GM19328 (cell line): Measurements from ENCODE around the gene ADRM1.

ENCODE experiments used
- ATAC-seq: cut with Tn5 transposase; IDR thresholded peaks from one replicate; pipeline ENCODE4 v1.9.1; 2021; ENCODE audit warnings: mild to moderate bottlenecking, moderate library complexity; ENCODE audit not compliant: unreplicated experiment

ADRM1 gene

GRCh38 chr20:62302341-62303061, at the start of gene ADRM1:
ADRM1 (plus strand) TSS chr20:62302997; CDS start chr20:62303569, 572 bp downstream.
- peak; percentile 84 for ATAC-seq

GRCh38 chr20:62253398-62253797, 49.4 kb upstream of the ADRM1 start:
- ATAC-seq: no peak

- ATAC-seq: no peak
Measured at GRCh38 chr20:62254021-62254724, 48.6 kb upstream of the ADRM1 start.

DNA sequence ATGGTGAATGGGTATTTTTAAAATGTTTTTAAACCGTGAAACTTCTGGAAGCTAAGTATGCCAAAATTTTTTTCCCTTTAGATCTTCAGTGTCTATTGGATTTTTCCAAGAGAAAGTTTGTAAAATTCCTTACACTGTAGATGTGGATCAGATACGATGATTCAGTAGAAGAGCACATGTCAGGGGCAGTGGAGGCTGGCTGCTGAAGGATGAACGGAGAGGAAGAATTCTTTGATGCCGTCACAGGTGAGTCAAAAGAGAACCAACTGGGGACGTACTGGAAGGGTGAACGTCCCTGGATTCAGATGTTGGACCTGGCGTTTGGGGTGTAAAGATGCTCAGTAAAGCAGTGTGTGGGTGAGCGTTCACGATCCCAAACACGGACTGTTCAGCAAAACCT, 46.8 kb upstream of the ADRM1 start:
- ATAC-seq: no peak

GRCh38 chr20:62258499-62259293, 44.1 kb upstream of the ADRM1 start:
- no peak for ATAC-seq

GRCh38 chr20:62259294-62259565, 43.6 kb upstream of the ADRM1 start:
- ATAC-seq: no peak

DNA sequence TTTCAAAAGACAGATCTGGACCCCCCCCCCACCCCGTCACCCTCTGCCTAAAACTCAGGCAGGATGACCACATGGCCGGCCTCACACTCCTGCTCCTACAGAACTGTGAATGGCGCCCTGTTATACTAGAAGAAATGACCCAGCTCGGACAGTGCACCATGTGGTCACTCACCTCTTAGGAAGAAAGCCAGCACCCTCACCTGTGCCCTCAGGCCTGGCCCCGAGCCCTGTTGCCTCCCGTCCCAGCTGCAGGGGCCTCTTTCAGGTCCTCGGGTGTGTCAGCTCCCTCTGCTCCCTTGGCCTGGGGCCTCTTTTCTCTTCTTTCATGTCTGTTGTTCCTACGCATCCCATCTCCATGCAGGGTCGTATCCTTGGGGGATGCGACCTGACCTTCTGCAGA, 40.7 kb upstream of the ADRM1 start:
- ATAC-seq: no peak

GRCh38 chr20:62263396-62263795, 39.4 kb upstream of the ADRM1 start:
- no peak for ATAC-seq

DNA sequence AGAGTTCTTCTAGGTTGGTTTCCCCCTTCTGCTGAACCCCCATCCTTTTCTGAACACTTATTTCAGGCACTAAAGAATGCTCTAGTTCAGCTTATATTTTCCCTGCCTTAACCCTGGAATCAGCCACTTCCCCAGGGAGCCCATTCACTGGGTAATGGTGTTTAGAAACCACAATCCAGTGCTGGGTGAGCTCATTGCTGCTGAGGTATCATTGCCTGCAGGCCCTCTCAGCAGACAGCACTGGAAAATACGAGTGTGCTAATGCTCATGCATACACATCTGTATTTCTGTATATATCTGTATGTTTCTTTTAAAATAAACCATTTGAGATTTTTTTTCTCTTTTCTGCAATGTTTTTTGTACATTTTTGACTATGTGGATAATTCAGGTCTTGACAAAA, 37.4 kb upstream of the ADRM1 start:
- ATAC-seq: no peak

DNA sequence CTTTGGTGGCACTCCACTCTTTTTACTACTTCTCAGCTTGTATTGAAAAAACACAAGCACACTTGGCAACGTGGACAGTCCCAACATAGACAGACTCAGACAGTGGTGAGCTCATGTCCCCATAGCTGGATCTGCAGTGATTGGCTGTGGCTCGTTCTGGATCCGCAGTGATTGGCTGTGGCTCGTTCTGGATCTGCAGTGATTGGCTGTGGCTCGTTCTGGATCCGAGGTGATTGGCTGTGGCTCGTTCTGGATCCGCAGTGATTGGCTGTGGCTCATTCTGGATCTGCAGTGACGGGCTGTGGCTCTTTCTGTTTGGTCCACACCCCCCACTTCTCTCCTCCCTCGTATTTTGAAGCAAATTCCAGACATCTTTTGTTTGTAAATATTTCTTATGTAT, 36.5 kb upstream of the ADRM1 start:
- no peak for ATAC-seq

GRCh38 chr20:62266851-62267250, 35.9 kb upstream of the ADRM1 start:
- ATAC-seq: no peak

- no peak for ATAC-seq
Measured at GRCh38 chr20:62267543-62267942, 35.3 kb upstream of the ADRM1 start.

GRCh38 chr20:62268228-62268900, 34.4 kb upstream of the ADRM1 start:
- ATAC-seq: no peak

DNA sequence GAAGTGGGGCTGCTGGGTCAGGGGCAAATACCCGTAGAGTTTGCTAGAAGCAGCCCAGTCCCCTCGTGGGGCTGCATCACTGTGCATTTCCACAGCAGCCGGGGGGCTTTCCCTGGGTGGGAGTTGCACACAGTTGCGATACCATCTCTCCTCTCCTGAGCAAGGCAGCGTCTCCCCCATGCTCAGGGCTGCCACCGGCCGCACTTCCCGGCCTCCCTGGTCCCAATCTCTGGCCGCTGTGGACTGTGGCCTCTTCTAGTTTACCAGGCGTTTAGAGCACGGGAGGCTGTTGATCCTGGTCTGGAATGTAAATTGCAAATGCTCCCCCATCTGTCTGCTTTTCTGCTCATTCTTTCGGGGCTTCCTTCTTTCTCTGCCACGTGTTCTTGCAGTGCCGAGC, 33.4 kb upstream of the ADRM1 start:
- no peak for ATAC-seq

GRCh38 chr20:62269871-62270270, 32.9 kb upstream of the ADRM1 start:
- ATAC-seq: no peak

DNA sequence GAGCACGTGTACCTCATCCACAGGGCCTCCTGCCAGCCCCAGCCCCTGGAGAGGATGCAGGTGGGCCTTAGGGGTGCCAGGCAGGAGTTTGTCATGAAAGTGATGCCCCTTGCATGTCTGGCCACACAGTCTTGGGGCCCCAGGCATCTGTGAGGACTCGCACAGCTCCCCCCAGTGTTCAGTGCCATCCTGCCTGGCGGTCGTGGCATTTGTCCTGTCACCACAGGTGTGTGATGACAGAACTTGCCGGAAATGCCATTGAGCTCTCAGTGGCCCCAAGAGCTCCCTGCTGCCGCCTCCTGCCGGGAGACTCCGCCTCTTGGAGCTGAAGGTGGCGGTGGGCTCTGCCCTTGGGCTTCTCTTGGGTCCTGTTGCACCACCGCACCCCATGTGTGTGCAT, 30.6 kb upstream of the ADRM1 start:
- no peak for ATAC-seq

DNA sequence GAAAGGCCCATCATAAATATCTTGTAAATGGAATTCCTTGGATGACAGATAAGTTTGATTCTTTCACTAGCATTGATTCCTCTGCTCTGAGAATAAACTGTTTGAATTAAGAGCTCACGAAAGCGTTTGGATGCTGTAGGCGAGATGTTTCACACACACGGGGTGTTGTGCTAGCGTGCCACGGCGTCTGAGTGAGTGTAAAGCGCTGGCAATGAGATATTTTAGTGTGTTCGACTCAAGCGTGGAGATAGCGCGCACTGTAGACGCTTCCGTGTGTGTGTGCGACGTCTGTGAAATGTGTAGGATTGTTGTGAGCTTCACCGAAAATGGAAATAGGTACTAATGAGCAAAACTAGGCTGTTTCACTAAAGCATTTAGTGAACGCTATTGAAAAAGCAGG, 29.4 kb upstream of the ADRM1 start:
- ATAC-seq: no peak

GRCh38 chr20:62274332-62274950, 28.4 kb upstream of the ADRM1 start:
- no peak for ATAC-seq

DNA sequence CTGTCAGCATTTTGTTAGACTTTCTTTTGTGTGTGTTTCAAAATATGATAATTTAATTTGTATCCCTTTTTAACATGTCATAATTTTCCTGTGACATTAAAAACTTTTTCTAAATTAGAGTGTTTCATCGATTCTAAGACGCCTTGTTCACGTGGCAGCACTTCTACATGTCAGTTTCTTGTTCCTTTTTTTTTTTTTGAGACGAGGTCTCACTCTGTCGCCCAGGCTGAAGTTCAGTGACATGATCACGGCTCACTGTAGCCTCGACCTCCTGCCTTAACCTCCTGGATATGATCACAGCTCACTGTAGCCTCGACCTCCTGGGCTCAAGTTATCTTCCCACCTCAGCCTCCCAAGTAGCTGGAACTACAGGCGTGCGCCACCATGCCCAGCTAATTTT, 27.6 kb upstream of the ADRM1 start:
- no peak for ATAC-seq

DNA sequence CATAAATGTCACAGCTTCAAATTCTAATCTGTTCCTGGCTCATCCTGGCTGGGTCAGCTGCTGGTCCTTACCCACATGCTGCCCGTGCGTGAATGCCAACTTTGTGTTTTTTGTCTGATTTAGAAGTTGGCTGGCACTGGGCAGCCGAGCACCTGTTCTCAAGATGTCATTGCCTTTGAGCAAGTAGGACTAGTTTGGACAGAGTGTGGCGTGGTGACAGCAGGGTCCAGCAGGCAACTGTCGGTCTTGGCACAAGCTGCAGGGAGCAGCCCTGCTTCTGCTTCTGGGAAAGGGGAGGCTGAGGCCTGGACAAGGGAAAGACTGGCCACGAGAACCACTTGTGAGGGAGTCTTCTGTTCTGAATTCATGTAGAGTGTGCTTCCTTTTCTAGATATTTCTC, 26.4 kb upstream of the ADRM1 start:
- no peak for ATAC-seq

DNA sequence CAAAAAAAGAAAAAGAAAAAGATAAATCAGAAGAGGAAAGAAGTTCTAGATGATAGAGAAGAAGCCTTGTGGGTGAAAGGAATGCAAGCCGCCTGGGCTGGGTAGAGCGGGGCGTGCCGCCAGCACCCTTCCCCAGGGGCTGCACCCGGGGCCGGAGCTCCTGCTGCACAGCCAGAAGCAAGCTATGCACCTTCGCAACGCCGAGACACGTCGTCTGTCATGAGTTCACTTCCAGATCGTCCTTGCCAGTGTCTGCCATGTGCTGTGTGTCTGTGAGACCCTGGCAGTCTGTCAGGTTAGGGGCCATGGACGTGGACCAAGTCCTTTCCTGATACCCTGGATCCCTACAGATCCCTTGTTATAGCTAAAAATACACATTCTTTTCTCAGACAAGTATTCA, 25.5 kb upstream of the ADRM1 start:
- no peak for ATAC-seq
